Amniotic epithelial cell (primary cell): ENCODE measurements around the gene SLC37A1.
A peak's percentile ranks its signal among the peaks of the same experiment; 100 is the strongest.
"Not testable (repeated sequence)": the region's sequence is repeated elsewhere in the genome, so short reads cannot be mapped to it uniquely, and the experiment has no call there.

Experiments
- DNase-seq: peaks from one replicate; pipeline ENCODE4 v3.0.0-alpha.2; 2010; ENCODE audit warnings: low read depth

Gene SLC37A1

GRCh38 chr21:42595283-42596187, 81.9 kb downstream of the SLC37A1 start:
- DNase-seq: no peak

- no peak for DNase-seq
Measured at GRCh38 chr21:42596657-42597056, 83.0 kb downstream of the SLC37A1 start.

DNA sequence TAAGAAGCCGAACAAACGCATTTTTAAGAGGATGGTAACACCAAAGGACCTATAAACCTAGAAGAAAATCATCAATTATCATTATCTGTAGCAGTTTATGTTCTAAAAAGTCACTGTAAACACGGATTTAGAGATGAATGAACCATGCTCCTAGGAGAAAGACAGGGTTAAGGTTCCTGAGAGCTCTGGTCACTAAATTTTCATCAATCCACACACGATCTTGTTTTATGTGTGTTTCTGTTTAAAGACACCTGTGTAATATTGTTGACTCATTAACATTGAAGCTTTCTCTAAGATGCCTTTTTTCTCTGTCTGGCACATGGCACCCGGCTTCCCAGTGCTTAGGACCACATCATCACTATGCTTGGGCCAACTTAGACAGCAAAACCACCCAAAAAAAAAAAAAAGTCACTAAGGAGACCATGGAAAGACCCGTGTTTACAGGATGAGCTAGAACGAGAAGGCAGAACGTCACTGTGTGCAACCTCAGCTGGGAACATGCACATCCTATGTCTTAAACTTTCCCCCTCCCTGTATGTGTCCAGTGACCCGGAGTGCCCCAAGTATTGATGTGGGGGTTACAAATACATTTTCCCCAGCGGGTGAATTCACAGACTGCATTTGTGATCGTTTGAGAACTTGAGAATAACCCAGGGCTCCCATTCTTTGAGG, 84.0 kb downstream of the SLC37A1 start:
- no peak for DNase-seq

GRCh38 chr21:42598159-42598735, 84.6 kb downstream of the SLC37A1 start:
- no peak for DNase-seq

GRCh38 chr21:42599486-42599885, 85.8 kb downstream of the SLC37A1 start:
- DNase-seq: no peak

- DNase-seq: no peak
Measured at GRCh38 chr21:42599962-42600361, 86.3 kb downstream of the SLC37A1 start.

- no peak for DNase-seq
Measured at GRCh38 chr21:42601656-42602055, 88.0 kb downstream of the SLC37A1 start.

DNA sequence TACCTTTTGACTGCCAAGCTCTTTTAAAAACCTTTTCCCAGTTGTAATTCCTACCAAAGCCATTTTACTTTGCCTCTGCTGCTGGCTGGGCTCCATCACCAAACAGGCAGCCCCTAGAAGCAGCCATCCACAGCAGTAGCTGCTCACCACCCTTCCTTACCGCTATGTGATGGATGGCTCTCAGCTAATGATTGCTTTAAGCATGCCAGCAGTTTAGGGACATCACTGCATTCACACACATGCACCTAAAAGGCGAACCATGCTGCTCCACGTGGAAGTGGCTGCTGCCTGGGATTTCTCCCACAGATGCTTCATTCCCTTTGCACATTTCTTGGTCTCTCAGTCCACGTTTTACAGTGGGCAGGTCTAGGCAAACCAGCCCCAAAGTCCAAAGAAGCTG, 93.5 kb downstream of the SLC37A1 start:
- no peak for DNase-seq

GRCh38 chr21:42607525-42608102, 94.0 kb downstream of the SLC37A1 start:
- no peak for DNase-seq

DNA sequence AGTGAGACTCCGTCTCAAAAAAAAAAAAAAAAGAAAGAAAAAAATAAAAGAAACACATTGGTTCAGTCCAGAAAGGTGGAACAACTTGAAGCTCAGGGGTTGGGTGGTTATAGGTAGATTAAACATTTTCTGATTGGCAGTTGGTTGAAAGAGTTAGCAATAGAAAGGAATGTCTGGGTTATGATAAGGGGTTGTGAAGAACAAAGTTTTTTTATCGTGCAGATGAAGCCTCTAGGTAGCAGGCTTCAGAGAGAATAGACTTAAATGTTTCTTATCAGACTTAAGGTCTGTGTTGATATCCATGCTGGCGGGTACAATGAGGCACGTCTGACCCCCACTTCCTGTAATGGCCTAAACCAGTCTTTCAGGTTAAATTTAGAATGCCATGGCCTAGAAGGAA, 94.8 kb downstream of the SLC37A1 start:
- no peak for DNase-seq

DNA sequence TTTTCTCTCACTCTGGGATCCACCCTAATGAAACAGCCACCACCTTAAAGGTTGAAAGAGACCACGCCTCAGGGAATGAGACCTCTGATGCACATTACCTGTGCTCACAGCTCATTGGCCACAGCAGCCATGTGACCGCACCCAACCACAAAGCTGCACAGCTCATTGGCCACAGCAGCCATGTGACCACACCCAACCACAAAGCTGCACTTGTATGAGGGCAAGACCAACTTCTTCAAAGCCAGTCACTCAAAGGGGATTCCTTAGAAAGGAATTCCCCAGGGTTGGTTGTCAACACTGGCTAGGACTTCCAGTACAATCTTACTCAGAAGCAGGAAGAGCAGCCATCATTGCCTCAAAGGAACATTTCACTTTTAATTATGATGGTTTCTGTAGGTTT, 96.2 kb downstream of the SLC37A1 start:
- no peak for DNase-seq

DNA sequence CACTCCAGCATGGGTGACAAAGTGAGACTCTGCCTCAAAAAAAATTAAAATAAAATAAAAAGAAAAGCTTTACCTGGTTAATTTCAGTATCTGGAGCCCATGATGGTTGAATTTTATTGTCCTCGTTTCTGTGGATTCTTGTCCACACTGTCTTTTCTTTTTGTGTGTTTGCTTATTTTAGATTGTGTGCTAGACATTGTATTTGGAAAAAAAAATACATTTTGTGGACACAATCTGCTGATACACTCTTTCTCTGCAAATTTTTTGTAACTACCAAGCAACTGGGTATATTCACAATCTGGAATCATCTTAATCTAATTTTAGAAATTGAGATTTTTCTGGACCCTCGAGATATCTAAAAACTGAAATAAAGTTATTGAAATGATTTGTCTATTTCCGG, 98.2 kb downstream of the SLC37A1 start:
- DNase-seq: no peak

GRCh38 chr21:42612390-42612789, 98.7 kb downstream of the SLC37A1 start:
- DNase-seq: no peak

DNA sequence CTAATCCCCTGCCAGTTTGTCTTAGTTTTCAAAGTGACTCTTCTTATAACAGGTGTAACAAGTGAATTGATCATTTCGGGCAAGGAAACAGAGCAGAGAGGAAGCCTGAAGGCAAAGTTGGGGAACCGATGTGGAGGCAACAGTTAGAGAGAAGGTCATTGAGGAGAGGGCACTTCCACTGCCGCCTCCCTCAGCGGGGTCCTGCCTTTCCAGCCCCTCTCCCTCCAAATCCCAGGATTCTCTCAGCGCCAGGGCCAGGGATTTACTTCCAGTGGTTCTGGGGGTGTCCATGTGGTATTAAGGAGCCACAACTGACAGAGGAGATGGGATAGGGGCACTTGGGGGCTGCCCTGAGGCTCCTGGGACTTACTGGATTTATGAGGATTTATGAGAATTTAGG, 100.1 kb downstream of the SLC37A1 start:
- no peak for DNase-seq

- DNase-seq: no peak
Measured at GRCh38 chr21:42614396-42614795, 100.7 kb downstream of the SLC37A1 start.

DNA sequence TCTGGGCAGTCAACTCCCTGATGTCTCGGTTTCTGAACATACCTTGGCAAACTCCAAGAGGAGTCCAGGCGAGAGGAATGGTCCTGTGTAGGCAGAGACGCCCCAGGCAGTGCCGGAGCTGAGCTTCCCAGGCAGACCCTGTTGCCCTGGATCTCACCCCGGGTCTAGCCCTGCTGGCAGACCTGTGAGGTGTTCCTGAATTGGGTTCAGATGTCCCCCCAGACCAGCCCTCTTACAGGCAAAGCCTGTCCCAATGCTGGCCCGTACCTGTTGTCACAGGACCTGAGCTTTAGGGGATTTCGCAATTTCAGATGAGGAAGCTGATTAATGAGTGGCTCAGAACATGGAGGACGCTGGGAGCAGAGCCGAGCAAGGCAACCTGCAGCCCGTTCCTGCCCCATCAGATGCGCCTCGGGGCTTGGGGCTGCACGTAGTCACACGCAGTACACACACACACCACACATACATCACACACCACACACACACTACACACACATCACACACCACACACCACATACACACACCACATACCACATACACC, 101.2 kb downstream of the SLC37A1 start:
- peak; percentile 34 for DNase-seq

GRCh38 chr21:42615377-42615776, 101.7 kb downstream of the SLC37A1 start:
- not testable (repeated sequence) for DNase-seq

DNA sequence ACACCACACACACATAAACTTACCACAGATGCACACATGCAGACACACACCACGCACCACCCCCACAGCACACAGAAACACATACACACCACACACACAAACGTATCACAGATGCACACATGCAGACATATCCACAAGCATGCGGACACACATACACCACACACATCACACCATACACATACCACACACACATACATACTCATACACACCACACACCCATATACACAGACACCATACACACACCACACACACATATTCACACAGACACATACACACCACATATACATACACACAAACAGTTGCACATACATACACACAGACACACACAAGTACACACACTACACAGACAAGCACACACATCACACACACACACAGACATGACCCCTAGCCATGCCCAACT, 102.3 kb downstream of the SLC37A1 start:
- DNase-seq: no peak

GRCh38 chr21:42616446-42616845, 102.8 kb downstream of the SLC37A1 start:
- no peak for DNase-seq

GRCh38 chr21:42616941-42617340, 103.3 kb downstream of the SLC37A1 start:
- DNase-seq: no peak

DNA sequence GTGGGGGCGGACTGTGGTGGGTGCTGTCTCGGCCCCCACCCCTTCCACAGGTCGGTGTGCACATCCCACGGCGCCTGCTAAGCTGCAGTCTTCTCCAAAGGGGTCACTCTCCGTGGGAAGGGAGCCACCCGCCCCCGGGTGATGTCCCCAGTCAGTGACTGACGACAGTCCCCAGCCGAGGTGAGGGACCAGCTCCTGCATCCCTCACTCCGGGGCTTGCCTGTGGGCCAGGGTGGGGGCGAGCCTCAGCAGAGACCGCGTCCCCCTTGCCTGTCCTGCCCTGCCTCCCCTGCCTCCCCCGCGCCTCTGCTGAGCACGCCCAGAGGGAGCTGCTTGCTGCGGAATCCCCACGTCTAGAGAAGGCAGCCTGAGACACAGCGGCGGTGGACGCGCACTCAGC, 103.8 kb downstream of the SLC37A1 start:
- no peak for DNase-seq

DNA sequence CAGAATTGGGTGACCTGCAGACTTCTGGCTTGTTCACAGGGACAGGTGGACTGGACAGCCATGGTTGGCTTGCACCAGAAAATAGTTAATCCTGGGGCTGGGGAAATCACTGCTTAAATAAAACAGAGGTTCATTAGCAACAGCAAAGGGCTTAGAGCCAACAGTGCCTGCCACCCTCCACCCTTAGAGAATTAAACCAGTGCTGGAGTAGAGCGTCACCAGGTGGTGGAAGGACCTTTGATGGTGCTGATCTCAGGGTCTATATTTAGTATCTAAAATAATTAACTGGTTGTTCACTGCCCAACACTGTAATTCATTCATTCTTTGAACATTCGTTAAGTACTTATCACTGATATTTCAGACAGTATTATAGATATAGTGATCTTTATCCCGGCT, 105.1 kb downstream of the SLC37A1 start:
- no peak for DNase-seq
